Activated naive CD4-positive, alpha-beta T cell treated with anti-CD3 and anti-CD28 coated beads, Interleukin-2, amount 10 ng/mL, durations not matched to agents 7 days and 5 days (primary cell): Measurements from ENCODE around the gene CUL4B.
A peak's percentile ranks its signal among the peaks of the same experiment; 100 is the strongest.
"Not testable (repeated sequence)": the region's sequence is repeated elsewhere in the genome, so short reads cannot be mapped to it uniquely, and the experiment has no call there.

Experiments
- CTCF ChIA-PET: fragments of 350-600 bp; sonication (Branson Sonifier 250); formaldehyde crosslinking; loops from one replicate; lab custom pipeline; 2021; ENCODE audit warnings: antibody characterized with exemption; lab: Charles Lee
- DNase-seq: peaks from one replicate; pipeline ENCODE4 v3.0.0-alpha.2; 2020
- H3K27ac Mint-ChIP-seq: one replicate; pipeline ENCODE4 v1.8.0; 2021; ENCODE audit warnings: mild to moderate bottlenecking, moderate library complexity, mixed read lengths
- H3K27me3 Mint-ChIP-seq: one replicate; pipeline ENCODE4 v1.8.0; 2021; ENCODE audit warnings: mild to moderate bottlenecking, mixed read lengths
- H3K36me3 Mint-ChIP-seq: one replicate; pipeline ENCODE4 v1.8.0; 2021; ENCODE audit warnings: mixed read lengths
- H3K4me1 Mint-ChIP-seq: one replicate; pipeline ENCODE4 v1.8.0; 2021; ENCODE audit warnings: mixed read lengths
- H3K4me3 Mint-ChIP-seq: one replicate; pipeline ENCODE4 v1.8.0; 2021; ENCODE audit warnings: mild to moderate bottlenecking, moderate library complexity, mixed read lengths
- H3K9me3 Mint-ChIP-seq: one replicate; pipeline ENCODE4 v1.8.0; 2021; ENCODE audit warnings: mixed read lengths

The CUL4B gene

GRCh38 chrX:120560842-120561633, at the start of gene CUL4B:
TSS of gene CUL4B (minus strand) at chrX:120560962. CDS start at chrX:120560638, 324 bp downstream.
- Mint-ChIP-seq H3K27ac (peak within 1 kb of the TSS; percentile 98), H3K9me3 (no peaks in the 10 kb centered on the region)

DNA sequence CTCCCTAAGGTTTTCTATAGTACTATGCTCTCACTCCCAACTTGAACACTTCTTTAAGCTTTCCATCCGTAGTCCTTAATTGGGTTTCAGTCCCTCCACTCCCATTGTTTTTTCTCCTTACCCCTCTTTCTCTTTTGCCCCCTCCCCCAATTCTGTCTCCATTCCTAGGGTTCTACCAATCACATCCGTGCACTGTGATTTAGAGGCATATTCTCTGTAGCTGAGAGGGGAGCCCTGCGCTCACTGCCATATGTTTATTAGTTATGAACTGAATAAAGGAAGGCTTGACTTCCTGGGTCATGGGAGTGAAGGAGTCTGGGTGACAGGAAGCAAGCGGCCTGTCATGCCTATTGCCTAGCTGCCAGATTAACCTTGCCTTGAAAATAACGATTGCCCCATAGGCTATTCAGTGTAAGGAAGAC, 43.6 kb upstream of the CUL4B start:
- no peaks in the 10 kb centered on the region for H3K27me3 Mint-ChIP-seq
- peaks cover 17% of the 10 kb centered on the region for H3K4me1 Mint-ChIP-seq
- peaks cover 13% of the 10 kb centered on the region for H3K36me3 Mint-ChIP-seq
- peak; percentile 54 for DNase-seq
- H3K4me3 Mint-ChIP-seq = peak overlapping the region; percentile 96
- CTCF ChIA-PET = interaction anchor here (1.0 kb wide), 1 partner anchor 42 kb away, joined by 3 read pairs; no protein-coding TSS in a partner anchor
- no peaks in the 10 kb centered on the region for H3K9me3 Mint-ChIP-seq
- H3K27ac Mint-ChIP-seq = peak overlapping the region; percentile 100

More at GRCh38 chrX:120560842-120561633, at the start of gene CUL4B:
- CTCF ChIA-PET = interaction anchor here (0.7 kb wide), 2 partner anchors 24 to 717 kb away, joined by 3 read pairs; no protein-coding TSS in a partner anchor
- Mint-ChIP-seq H3K36me3 (peaks cover 20% of the 10 kb centered on the region), H3K4me3 (peak within 1 kb of the TSS; percentile 93), H3K27me3 (no peaks in the 10 kb centered on the region), H3K4me1 (peaks cover 34% of the 10 kb centered on the region)
- DNase-seq = peak; percentile 95

DNA sequence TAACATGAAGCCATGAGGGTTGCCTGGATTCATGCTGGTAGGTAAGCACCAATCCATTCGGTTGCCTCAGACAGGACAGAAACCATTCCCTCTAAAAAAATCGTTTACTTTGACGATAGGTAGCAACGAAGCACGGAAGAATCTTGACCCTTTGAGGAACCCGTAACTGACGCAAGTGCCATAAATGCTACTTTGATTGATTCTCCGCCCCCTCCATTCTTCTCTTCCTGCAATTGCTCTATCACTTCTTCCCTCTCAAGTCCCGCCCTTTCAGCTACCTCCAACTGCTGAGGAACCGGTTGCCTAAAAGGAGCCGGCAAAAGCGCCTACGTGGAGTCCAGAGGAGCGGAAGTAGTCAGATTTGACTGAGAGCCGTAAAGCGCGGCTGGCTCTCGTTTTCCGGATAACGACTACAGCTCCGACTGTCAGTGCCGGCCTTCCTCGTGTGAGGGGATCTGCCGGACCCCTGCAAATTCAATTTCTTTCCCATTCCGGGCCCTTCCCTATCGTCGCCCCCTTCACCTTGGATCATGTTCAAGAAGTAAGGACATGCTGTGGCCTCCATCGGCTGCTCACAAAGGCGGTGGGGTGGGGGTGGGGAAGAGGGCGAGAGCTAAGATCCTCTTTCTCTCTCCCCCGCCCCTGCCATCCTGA, 43.1 kb upstream of the CUL4B start, which contains the start of gene MCTS1:
TSS of gene MCTS1 (plus strand) at position 395 of the 654 bp plus-strand sequence. CDS start at position 531, 136 bp downstream.
- Mint-ChIP-seq H3K4me3 (peak within 1 kb of the TSS; percentile 96), H3K4me1 (peaks cover 17% of the 10 kb centered on the region), H3K27ac (peak within 1 kb of the TSS; percentile 100), H3K36me3 (peaks cover 11% of the 10 kb centered on the region), H3K27me3 (no peaks in the 10 kb centered on the region), H3K9me3 (no peaks in the 10 kb centered on the region)
- CTCF ChIA-PET = interaction anchor here (1.0 kb wide), 1 partner anchor 42 kb away, joined by 3 read pairs; no protein-coding TSS in a partner anchor
- peak; percentile 88 for DNase-seq

GRCh38 chrX:120585702-120586101, 24.9 kb upstream of the CUL4B start:
- H3K36me3 Mint-ChIP-seq = no peaks in the 10 kb centered on the region
- no peak for DNase-seq
- H3K27ac Mint-ChIP-seq = no peak overlapping the region
- H3K4me1 Mint-ChIP-seq = no peaks in the 10 kb centered on the region
- H3K9me3 Mint-ChIP-seq = no peaks in the 10 kb centered on the region
- H3K4me3 Mint-ChIP-seq = no peak overlapping the region
- peaks cover 22% of the 10 kb centered on the region for H3K27me3 Mint-ChIP-seq
- CTCF ChIA-PET = no interaction called here

DNA sequence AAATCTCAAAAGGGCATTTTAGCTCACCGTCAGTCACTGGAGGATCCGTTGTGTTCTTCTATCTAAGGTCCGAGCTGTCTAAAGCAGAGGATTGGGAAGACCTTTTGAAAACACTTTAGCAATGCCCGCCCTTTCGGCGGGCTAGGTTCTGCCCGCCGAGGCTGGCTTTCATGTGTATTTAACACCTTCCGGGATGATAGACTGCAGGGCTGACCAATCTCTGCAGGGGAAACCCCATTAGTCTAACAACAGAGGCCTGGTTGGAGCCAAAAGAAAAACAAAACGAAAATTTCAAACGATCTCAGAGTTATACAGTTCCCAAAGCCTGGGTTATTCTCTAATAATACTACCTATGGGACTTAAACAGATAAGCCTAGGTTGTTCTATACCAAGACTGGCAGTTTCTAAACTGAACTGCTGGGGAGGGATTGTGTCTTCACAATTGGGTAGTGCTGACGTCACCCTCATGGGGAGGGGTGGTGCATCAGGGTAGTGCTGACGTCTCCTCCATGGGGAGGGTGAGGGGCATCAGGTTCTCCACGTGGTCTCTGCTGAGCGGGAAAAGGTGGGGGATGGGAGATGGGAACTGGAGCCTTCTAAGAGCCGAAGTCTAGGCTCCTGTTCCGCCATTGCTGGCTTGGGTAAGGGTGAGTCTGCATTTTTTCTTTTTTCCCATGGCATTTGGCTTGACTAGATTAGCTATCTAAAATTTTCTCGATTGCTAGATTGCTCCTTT, 14.8 kb upstream of the CUL4B start:
- Mint-ChIP-seq H3K27ac (no peak overlapping the region), H3K4me1 (peaks cover 4% of the 10 kb centered on the region), H3K27me3 (peaks cover 4% of the 10 kb centered on the region), H3K9me3 (no peaks in the 10 kb centered on the region), H3K4me3 (no peak overlapping the region), H3K36me3 (no peaks in the 10 kb centered on the region)
- CTCF ChIA-PET = no interaction called here
- no peak for DNase-seq

- H3K9me3 Mint-ChIP-seq, H3K27ac Mint-ChIP-seq, H3K4me3 Mint-ChIP-seq, H3K27me3 Mint-ChIP-seq, H3K36me3 Mint-ChIP-seq, DNase-seq, H3K4me1 Mint-ChIP-seq, CTCF ChIA-PET: not testable (repeated sequence)
Observed at GRCh38 chrX:120573806-120574205, 13.0 kb upstream of the CUL4B start.

DNA sequence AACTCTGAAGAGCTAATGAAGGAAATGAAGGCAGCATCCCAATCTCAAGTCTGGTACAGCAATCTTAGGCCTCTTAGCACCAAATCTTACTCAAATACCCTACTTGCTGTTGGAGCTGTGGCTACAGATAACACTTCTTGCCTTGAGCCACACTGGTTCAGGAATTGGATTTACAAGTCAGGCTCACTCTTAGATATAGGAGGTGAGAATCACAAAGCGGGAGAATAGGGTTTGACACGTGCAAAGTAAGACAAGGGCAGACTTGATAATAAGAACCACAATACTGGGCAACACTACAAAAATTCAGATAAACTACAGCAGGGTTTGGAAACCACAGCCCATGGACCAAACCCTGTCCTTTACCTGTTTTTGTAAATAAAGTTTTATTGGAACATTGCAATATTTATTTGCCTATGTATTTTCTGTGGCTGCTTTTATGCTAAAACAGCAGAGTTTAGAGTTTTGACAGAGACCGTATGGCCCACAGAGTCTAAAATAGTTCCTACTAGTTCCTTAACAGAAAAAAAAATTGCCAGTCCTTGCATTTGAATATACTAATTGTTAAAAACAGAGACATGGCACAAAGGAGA, 9.3 kb upstream of the CUL4B start:
- H3K4me1 Mint-ChIP-seq = peaks cover 4% of the 10 kb centered on the region
- no peak overlapping the region for H3K27ac Mint-ChIP-seq
- no peaks in the 10 kb centered on the region for H3K27me3 Mint-ChIP-seq
- no peak overlapping the region for H3K4me3 Mint-ChIP-seq
- H3K9me3 Mint-ChIP-seq = no peaks in the 10 kb centered on the region
- CTCF ChIA-PET = no interaction called here
- no peak for DNase-seq
- no peaks in the 10 kb centered on the region for H3K36me3 Mint-ChIP-seq

GRCh38 chrX:120568609-120569008, 7.8 kb upstream of the CUL4B start:
- CTCF ChIA-PET = no interaction called here
- no peaks in the 10 kb centered on the region for H3K9me3 Mint-ChIP-seq
- no peak overlapping the region for H3K4me3 Mint-ChIP-seq

GRCh38 chrX:120568035-120568434, 7.3 kb upstream of the CUL4B start:
- no peaks in the 10 kb centered on the region for H3K36me3 Mint-ChIP-seq
- H3K4me3 Mint-ChIP-seq = no peak overlapping the region
- H3K27ac Mint-ChIP-seq = no peak overlapping the region
- no peaks in the 10 kb centered on the region for H3K27me3 Mint-ChIP-seq
- DNase-seq = no peak
- peaks cover 4% of the 10 kb centered on the region for H3K4me1 Mint-ChIP-seq
- H3K9me3 Mint-ChIP-seq = no peaks in the 10 kb centered on the region
- CTCF ChIA-PET = no interaction called here

More at GRCh38 chrX:120568609-120569008, 7.8 kb upstream of the CUL4B start:
- H3K4me1 Mint-ChIP-seq = peaks cover 4% of the 10 kb centered on the region
- H3K36me3 Mint-ChIP-seq = no peaks in the 10 kb centered on the region
- H3K27ac Mint-ChIP-seq = no peak overlapping the region
- no peak for DNase-seq
- H3K27me3 Mint-ChIP-seq = no peaks in the 10 kb centered on the region

DNA sequence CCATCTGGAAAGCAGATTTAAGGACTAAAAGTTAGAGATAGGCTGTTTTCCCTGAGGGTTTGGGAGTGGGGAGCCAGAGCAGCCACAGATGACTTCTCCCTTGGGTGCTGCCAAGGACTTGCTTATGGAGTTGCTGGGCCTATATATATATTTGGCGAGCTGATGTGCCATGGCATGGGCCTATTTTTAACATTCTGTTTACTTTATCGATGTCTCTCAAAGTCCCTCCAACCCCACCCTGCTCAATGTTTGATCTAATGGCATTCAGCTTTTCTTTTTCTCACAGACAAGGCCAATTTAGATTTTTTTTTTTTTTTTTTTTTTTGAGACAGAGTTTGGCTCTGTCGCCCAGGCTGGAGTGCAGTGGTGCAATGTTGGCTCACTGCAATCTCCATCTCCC, 6.1 kb upstream of the CUL4B start:
- no peak overlapping the region for H3K4me3 Mint-ChIP-seq
- no peaks in the 10 kb centered on the region for H3K27me3 Mint-ChIP-seq
- H3K36me3 Mint-ChIP-seq = no peaks in the 10 kb centered on the region
- H3K9me3 Mint-ChIP-seq = no peaks in the 10 kb centered on the region
- CTCF ChIA-PET = no interaction called here
- H3K4me1 Mint-ChIP-seq = peaks cover 13% of the 10 kb centered on the region
- H3K27ac Mint-ChIP-seq = no peak overlapping the region
- no peak for DNase-seq

DNA sequence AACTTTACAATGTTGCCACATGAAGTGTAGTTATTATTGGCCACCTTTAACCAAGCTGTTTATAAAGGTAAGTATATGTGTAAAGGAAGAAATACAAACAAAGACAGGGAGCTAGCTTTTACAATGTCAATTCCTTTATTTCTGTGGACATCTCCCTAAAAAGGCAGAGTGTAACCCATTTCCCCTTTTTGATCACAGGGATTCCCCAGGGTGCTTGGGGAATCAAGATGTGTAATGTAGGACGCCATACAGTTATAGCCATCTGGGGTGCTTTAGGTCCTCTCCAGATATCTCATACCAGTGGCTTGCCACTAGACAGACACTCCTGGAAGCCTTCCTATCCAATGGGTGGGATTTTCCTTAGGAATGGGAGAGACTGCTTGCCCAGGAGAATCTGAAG, 4.2 kb upstream of the CUL4B start:
- Mint-ChIP-seq H3K9me3 (no peaks in the 10 kb centered on the region), H3K27ac (no peak overlapping the region), H3K27me3 (no peaks in the 10 kb centered on the region), H3K4me3 (no peak overlapping the region), H3K4me1 (peaks cover 12% of the 10 kb centered on the region), H3K36me3 (peaks cover under 1% of the 10 kb centered on the region)
- no peak for DNase-seq
- CTCF ChIA-PET = no interaction called here

DNA sequence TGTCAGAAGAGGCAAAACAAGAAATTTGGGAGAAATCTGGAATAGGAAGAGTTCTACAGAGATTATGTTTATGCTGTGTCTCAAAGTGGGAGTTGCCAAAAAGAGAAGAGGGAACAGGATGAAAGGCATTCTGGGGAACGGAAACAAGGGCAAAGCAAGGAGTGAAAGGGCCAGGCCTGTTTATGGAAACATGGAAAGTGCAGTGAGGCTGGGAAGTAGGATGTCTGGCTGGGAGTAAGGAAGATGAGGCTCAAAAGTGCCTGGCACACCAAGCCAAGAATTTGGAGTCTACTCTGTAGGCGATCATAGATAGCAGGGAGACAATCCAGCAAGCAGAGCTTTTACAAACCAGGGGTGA, 1.8 kb upstream of the CUL4B start:
- H3K9me3 Mint-ChIP-seq = no peaks in the 10 kb centered on the region
- peaks cover 24% of the 10 kb centered on the region for H3K4me1 Mint-ChIP-seq
- CTCF ChIA-PET = no interaction called here
- H3K27ac Mint-ChIP-seq = no peak overlapping the region
- H3K36me3 Mint-ChIP-seq = peaks cover 12% of the 10 kb centered on the region
- no peak overlapping the region for H3K4me3 Mint-ChIP-seq
- DNase-seq = no peak
- no peaks in the 10 kb centered on the region for H3K27me3 Mint-ChIP-seq

DNA sequence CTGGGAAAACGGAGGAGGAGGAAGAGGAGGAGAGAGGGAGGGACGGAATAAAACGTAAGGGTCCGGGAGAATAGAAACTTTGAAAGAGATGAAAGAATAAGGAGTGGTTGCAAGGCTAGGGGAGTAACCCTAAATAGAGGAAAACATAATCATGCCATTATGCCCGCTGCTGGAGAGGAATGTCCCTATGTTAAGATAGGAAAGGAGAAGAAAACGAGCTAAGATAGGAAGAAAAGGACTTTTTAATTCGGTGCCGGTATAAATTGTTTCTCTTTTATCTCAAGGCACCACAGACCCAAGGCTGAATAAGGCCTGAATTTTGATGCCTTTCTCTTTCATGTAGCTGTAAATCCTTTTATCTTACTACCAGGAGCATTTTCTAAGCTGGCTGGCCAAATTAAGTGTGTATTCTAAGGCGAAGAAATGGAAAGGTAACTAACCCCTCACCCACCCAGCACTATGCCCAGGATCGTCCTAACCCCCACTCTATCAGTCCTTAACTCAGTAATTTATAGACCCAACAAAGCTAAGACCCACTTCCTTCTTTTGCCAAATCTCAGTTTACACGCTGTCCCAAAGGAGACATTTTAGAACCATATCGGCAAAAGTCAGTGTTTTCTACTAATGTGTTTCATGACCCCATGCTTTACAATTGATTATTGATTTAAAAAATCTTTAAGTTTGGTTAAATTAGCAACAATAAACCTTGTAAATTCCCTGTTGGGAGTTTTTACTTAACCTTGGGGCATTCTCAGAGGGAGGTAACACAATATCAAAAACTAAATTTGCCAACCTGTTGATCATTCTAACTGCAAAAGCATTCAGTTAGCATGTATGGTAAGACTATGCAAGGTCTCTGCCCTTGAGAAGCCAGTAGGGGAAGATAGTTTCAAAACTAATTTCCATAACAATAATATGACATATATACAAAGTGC, 1.1 kb upstream of the CUL4B start:
- H3K36me3 Mint-ChIP-seq = peaks cover 15% of the 10 kb centered on the region
- CTCF ChIA-PET = interaction anchor here (0.7 kb wide), 3 partner anchors 23 to 54 kb away, joined by 3 read pairs; no protein-coding TSS in a partner anchor
- H3K9me3 Mint-ChIP-seq = no peaks in the 10 kb centered on the region
- H3K27me3 Mint-ChIP-seq = no peaks in the 10 kb centered on the region
- peak overlapping the region; percentile 98 for H3K27ac Mint-ChIP-seq
- H3K4me1 Mint-ChIP-seq = peaks cover 29% of the 10 kb centered on the region
- no peak for DNase-seq
- H3K4me3 Mint-ChIP-seq = peak overlapping the region; percentile 93
